Measurements from ENCODE around the gene ANGPTL4. TPM values are rescaled to one million over a fixed set of nuclear protein-coding genes. Genes with fewer than 3 reads are reported as not detected.

The ANGPTL4 gene
- total RNA-seq, 1 donor from 2014 or later = not detected

- Histone ChIP-seq H3K36me3 (no peaks in the 10 kb centered on the region), H3K4me2 (peak overlapping the region; percentile 77), H3K27ac (no peak overlapping the region), H4K20me1 (ENCODE audit: low read depth) (peaks cover 19% of the 10 kb centered on the region), H2AFZ (replicated peaks) (no peak overlapping the region), H3K79me2 (ENCODE audit: low read depth) (no peaks in the 10 kb centered on the region), H3K9me3 (ENCODE audit: low read depth) (no peaks in the 10 kb centered on the region), H3K4me3 (peak overlapping the region; percentile 48), H3K27me3 (peaks cover 79% of the 10 kb centered on the region), H3K9ac (no peak overlapping the region), H3F3A (ENCODE audit: low read depth) (peaks cover 10% of the 10 kb centered on the region), H3K4me1 (peaks cover 9% of the 10 kb centered on the region)
- Mint-ChIP-seq H3K27ac (no peak overlapping the region), H3K27me3 (ENCODE audit: insufficient read depth, low read depth) (peaks cover 46% of the 10 kb centered on the region), H3K9me3 (no peaks in the 10 kb centered on the region), H3K4me3 (peak overlapping the region; percentile 63), H3K4me1 (peaks cover under 1% of the 10 kb centered on the region), H3K36me3 (no peaks in the 10 kb centered on the region)
- DNase-seq (ENCODE audit: low spot score) = peak; percentile 48
- no peak for TF ChIP-seq EZH2phosphoT487 (IDR thresholded peaks at IDR 0.05)
- peak; percentile 5 for TF ChIP-seq CTCF (IDR thresholded peaks at IDR 0.05)
Observed at GRCh38 chr19:8332976-8333766, 30.8 kb upstream of the ANGPTL4 start.

GRCh38 chr19:8333767-8334457 is 30.0 kb upstream of the ANGPTL4 start:
- H3K79me2 ChIP-seq (ENCODE audit: low read depth) = no peaks in the 10 kb centered on the region
- peak; percentile 68 for DNase-seq (ENCODE audit: low spot score)
- peaks cover 9% of the 10 kb centered on the region for H3K4me1 ChIP-seq
- peak overlapping the region; percentile 43 for H3K4me3 Mint-ChIP-seq
- peak overlapping the region; percentile 48 for H3K4me3 ChIP-seq
- H3K4me2 ChIP-seq = peak overlapping the region; percentile 77
- no peak overlapping the region for H2AFZ ChIP-seq (replicated peaks)
- peaks cover 19% of the 10 kb centered on the region for H4K20me1 ChIP-seq (ENCODE audit: low read depth)
- peaks cover 10% of the 10 kb centered on the region for H3F3A ChIP-seq (ENCODE audit: low read depth)
- no peak overlapping the region for H3K27ac Mint-ChIP-seq
- peaks cover 45% of the 10 kb centered on the region for H3K27me3 Mint-ChIP-seq (ENCODE audit: insufficient read depth, low read depth)
- no peaks in the 10 kb centered on the region for H3K36me3 ChIP-seq
- H3K36me3 Mint-ChIP-seq = no peaks in the 10 kb centered on the region
- no peak overlapping the region for H3K9ac ChIP-seq
- H3K27ac ChIP-seq = no peak overlapping the region
- H3K4me1 Mint-ChIP-seq = peaks cover 2% of the 10 kb centered on the region
- H3K9me3 ChIP-seq (ENCODE audit: low read depth) = no peaks in the 10 kb centered on the region
- H3K27me3 ChIP-seq = peaks cover 83% of the 10 kb centered on the region
- peak; percentile 93 for TF ChIP-seq EZH2phosphoT487 (IDR thresholded peaks at IDR 0.05)
- TF ChIP-seq EZH2 (IDR thresholded peaks at IDR 0.05) = peak; percentile 82
- no peak for TF ChIP-seq CTCF (IDR thresholded peaks at IDR 0.05)
- H3K9me3 Mint-ChIP-seq = no peaks in the 10 kb centered on the region

GRCh38 chr19:8334458-8335342 is 29.3 kb upstream of the ANGPTL4 start:
- Histone ChIP-seq H3K79me2 (ENCODE audit: low read depth) (no peaks in the 10 kb centered on the region), H2AFZ (replicated peaks) (peak overlapping the region; percentile 50), H3K27me3 (peaks cover 85% of the 10 kb centered on the region), H3K9ac (no peak overlapping the region), H3K4me1 (peaks cover 9% of the 10 kb centered on the region), H3K9me3 (ENCODE audit: low read depth) (no peaks in the 10 kb centered on the region), H3K36me3 (no peaks in the 10 kb centered on the region), H3K27ac (no peak overlapping the region), H4K20me1 (ENCODE audit: low read depth) (peaks cover 19% of the 10 kb centered on the region), H3K4me2 (peak overlapping the region; percentile 77), H3K4me3 (peak overlapping the region; percentile 48), H3F3A (ENCODE audit: low read depth) (peaks cover 10% of the 10 kb centered on the region)
- peaks cover 2% of the 10 kb centered on the region for H3K4me1 Mint-ChIP-seq
- H3K36me3 Mint-ChIP-seq = no peaks in the 10 kb centered on the region
- no peaks in the 10 kb centered on the region for H3K9me3 Mint-ChIP-seq
- no peak overlapping the region for H3K27ac Mint-ChIP-seq
- H3K4me3 Mint-ChIP-seq = peak overlapping the region; percentile 43
- H3K27me3 Mint-ChIP-seq (ENCODE audit: insufficient read depth, low read depth) = peaks cover 48% of the 10 kb centered on the region
- TF ChIP-seq EZH2 (IDR thresholded peaks at IDR 0.05) (peak; percentile 25), CTCF (IDR thresholded peaks at IDR 0.05) (no peak), EZH2phosphoT487 (IDR thresholded peaks at IDR 0.05) (peak; percentile 81)
- DNase-seq (ENCODE audit: low spot score) = peak; percentile 95
